ENCODE data around the gene HIF3A.

HIF3A gene

GRCh38 chr19:46385636-46386035 is 88.8 kb downstream of the HIF3A start:
- no peak for DNase-seq

- DNase-seq: no peak
Observed at GRCh38 chr19:46386151-46386550, 89.3 kb downstream of the HIF3A start.

GRCh38 chr19:46386996-46387712 is 90.3 kb downstream of the HIF3A start:
- DNase-seq: no peak

- no peak for DNase-seq
Observed at GRCh38 chr19:46387713-46388130, 90.9 kb downstream of the HIF3A start.

GRCh38 chr19:46388311-46389095 is 91.7 kb downstream of the HIF3A start:
- no peak for DNase-seq

GRCh38 chr19:46390121-46390858 is 93.4 kb downstream of the HIF3A start:
- no peak for DNase-seq

- DNase-seq: no peak
Observed at GRCh38 chr19:46390866-46391265, 94.0 kb downstream of the HIF3A start.

GRCh38 chr19:46391296-46392251 is 94.7 kb downstream of the HIF3A start:
- DNase-seq: no peak

- no peak for DNase-seq
Observed at GRCh38 chr19:46392252-46392801, 95.5 kb downstream of the HIF3A start.

- no peak for DNase-seq
Observed at GRCh38 chr19:46392837-46393236, 96.0 kb downstream of the HIF3A start.
